Measurements from ENCODE around the gene TAPT1. TPM values are rescaled to one million over a fixed set of nuclear protein-coding genes. Genes with fewer than 3 reads are reported as not detected.

The TAPT1 gene
- total and polyA plus RNA-seq, 2 of the 13 experiments (the other 11 are each of a cell fraction or from before 2014, with no cell fraction given): 24.5 to 25.3 TPM

- Histone ChIP-seq H4K20me1 (ENCODE audit: insufficient read depth, low read length) (peaks cover 21% of the 10 kb centered on the region), H3K4me1 (ENCODE audit: insufficient read depth, low read length) (peaks cover 41% of the 10 kb centered on the region), H3K36me3 (replicated peaks in 1 of 2; ENCODE audit: control insufficient read depth in 1 of 2, insufficient read depth in 2 of 2, low read length in 2 of 2) (peaks cover 0 to 5% of the 10 kb centered on the region in 2 experiments; a peak in 1 of 5 replicates), H3K27me3 (ENCODE audit: control insufficient read depth in 1 of 2, insufficient read depth in 2 of 2, low read length in 2 of 2) (no peaks in the 10 kb centered on the region; a peak in 1 of 5 replicates), H3K27ac (ENCODE audit: extremely low read length, insufficient read depth, low read length) (peak overlapping the region; percentile 70), H3K79me2 (ENCODE audit: insufficient read depth, low read length) (peaks cover 69% of the 10 kb centered on the region), H3K4me2 (ENCODE audit: low read depth, low read length) (peak overlapping the region; percentile 87), H3K9ac (ENCODE audit: insufficient read depth, low read depth, low read length) (peak overlapping the region; percentile 80), H3K4me3 (replicated peaks in 1 of 3; ENCODE audit: insufficient read depth in 1 of 3, low read depth in 2 of 3, low read length in 3 of 3) (peak overlapping the region; percentile 83 to 94 (median 86)), H3K9me3 (ENCODE audit: low read length) (no peaks in the 10 kb centered on the region), H2AFZ (ENCODE audit: low read length) (no peak overlapping the region)
- BruUV-seq (replicated peaks): no TSS peak
- no peak for FAIRE-seq
- POLR2A ChIA-PET: interaction anchor here (0.9 to 2.9 kb wide), 5 partner anchors 10 to 26 kb away, joined by 3 to 17 read pairs (median 3); no protein-coding TSS in a partner anchor
- in situ Hi-C loops (cut with HindIII; ENCODE audit: extremely low pct_ligation_motif_present, low pct_unique_long_range_greater_than_20kb) (no loop called here), intact Hi-C loops (cut with micrococcal nuclease; ENCODE audit: unreplicated experiment) (loop anchor here (2.0 to 10.0 kb wide), 2 partner anchors 26 to 540 kb away; partner anchors contain the start of gene FAM200B)
- CTCF ChIA-PET (ENCODE audit: low intra/inter-chr PET ratio, low total read pairs): no interaction called here
- DNase-seq (ENCODE audit: low spot score): peak; percentile 57
- TF ChIP-seq SAP130 (CRISPR knock-in tag; IDR thresholded peaks at IDR 0.05; ENCODE audit: low read depth) (peak; percentile 26; the same call in 1 of the 2 replicates), RFX5 (IDR thresholded peaks at IDR 0.05; ENCODE audit: low read depth, low read length) (no peak), RAD21 (CRISPR knock-in tag; IDR thresholded peaks at IDR 0.05) (no peak), POLR2A (IDR thresholded peaks at IDR 0.05; ENCODE audit: insufficient read depth in 1 of 2, low read depth in 2 of 2, low read length in 2 of 2) (peak in 1 of 2 experiments; percentile 34; a peak in 1 of 4 replicates), TEAD3 (CRISPR knock-in tag; optimal IDR thresholded peaks at IDR 0.05; ENCODE audit: borderline replicate concordance) (peak; percentile 19), ARNT2 (CRISPR knock-in tag; IDR thresholded peaks at IDR 0.05; ENCODE audit: low read depth) (no peak), HDAC1 (CRISPR knock-in tag; IDR thresholded peaks at IDR 0.05) (0 out of 2 replicates have a peak, but pooled peaks have one; percentile 13), KAT7 (CRISPR knock-in tag; IDR thresholded peaks at IDR 0.05; ENCODE audit: borderline replicate concordance) (0 out of 2 replicates have a peak, but pooled peaks have one; percentile 12), ONECUT2 (CRISPR knock-in tag; IDR thresholded peaks at IDR 0.05) (no peak), POLR2G (IDR thresholded peaks at IDR 0.05; ENCODE audit: low read depth, low read length) (peak; percentile 30; the same call in 1 of the 2 replicates), ZSCAN20 (CRISPR knock-in tag; IDR thresholded peaks at IDR 0.05; ENCODE audit: borderline replicate concordance) (0 out of 2 replicates have a peak, but pooled peaks have one; percentile 22)
- TF ChIP-seq, protein P1, sequence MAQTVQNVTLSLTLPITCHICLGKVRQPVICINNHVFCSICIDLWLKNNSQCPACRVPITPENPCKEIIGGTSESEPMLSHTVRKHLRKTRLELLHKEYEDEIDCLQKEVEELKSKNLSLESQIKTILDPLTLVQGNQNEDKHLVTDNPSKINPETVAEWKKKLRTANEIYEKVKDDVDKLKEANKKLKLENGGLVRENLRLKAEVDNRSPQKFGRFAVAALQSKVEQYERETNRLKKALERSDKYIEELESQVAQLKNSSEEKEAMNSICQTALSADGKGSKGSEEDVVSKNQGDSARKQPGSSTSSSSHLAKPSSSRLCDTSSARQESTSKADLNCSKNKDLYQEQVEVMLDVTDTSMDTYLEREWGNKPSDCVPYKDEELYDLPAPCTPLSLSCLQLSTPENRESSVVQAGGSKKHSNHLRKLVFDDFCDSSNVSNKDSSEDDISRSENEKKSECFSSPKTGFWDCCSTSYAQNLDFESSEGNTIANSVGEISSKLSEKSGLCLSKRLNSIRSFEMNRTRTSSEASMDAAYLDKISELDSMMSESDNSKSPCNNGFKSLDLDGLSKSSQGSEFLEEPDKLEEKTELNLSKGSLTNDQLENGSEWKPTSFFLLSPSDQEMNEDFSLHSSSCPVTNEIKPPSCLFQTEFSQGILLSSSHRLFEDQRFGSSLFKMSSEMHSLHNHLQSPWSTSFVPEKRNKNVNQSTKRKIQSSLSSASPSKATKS (CRISPR knock-in tag; IDR thresholded peaks at IDR 0.05): 0 out of 2 replicates have a peak, but pooled peaks have one; percentile 71
- peak; percentile 75 for ATAC-seq
- WGBS (ENCODE audit: low lambda C conversion rate): 25% methylated on average over 6 of the region's 6 CpGs
Observed at GRCh38 chr4:16224264-16225166, 1.8 kb downstream of the TAPT1 start.

Measured in HepG2 (cell line).